Neural progenitor cell (in vitro differentiated cells): ENCODE data around the gene ZNG1A.

Source experiments
- EZH2phosphoT487 ChIP-seq: fragments of 200-600 bp; sonication (generic); IDR thresholded peaks from 2 replicates; pipeline ENCODE4 v1.6.1; 2017; ENCODE audit warnings: antibody characterized with exemption
- TF ChIP-seq, protein P1 (sequence below): fragments of 200-600 bp; sonication (generic); IDR thresholded peaks from 2 replicates; pipeline ENCODE4 v1.5.1; 2017; ENCODE audit warnings: antibody characterized with exemption, mild to moderate bottlenecking

DNA sequence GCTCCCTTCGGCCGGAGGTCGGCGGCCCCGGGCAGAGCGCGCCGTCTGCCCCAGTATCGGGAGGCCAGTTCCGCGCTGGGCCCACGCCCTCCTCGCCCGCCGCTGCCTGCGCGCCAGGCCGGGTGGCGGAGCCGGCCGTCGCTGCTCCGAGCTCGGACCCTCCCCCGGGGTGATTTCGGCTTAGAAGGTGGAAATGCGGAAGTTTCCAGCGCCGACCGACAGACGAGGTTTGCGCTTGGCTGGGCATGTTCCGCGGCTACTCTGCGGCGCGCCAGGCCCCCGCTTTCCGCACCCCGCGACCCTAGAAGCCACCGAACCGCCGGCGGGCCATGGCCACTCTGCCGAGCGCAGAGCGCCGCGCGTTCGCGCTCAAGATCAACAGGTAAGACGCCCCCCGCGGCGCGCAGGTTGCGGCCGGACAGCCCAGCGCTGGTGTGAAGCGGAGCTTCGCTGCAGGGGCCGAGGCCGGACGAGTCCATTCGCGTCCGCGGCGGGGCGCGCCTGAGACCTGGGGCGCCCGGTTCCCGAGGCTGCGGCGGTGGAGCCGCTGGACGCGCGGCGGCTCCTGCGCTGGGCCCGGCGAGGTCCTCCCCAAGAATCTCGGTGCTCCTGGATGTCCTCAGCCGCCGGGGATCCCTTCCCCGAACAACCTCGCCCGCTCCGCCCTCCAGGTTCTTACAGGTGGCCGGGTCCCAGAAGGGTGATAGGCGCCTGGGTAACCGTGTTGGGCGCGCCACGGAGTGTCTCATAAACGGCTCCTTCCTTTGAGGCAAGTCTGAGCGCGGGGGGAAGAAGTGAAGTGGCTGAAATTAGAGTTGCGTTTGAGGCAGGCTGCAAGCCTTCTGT is 36.0 kb upstream of the ZNG1A start, which contains the start of gene DOCK8:
- TF ChIP-seq, protein P1, sequence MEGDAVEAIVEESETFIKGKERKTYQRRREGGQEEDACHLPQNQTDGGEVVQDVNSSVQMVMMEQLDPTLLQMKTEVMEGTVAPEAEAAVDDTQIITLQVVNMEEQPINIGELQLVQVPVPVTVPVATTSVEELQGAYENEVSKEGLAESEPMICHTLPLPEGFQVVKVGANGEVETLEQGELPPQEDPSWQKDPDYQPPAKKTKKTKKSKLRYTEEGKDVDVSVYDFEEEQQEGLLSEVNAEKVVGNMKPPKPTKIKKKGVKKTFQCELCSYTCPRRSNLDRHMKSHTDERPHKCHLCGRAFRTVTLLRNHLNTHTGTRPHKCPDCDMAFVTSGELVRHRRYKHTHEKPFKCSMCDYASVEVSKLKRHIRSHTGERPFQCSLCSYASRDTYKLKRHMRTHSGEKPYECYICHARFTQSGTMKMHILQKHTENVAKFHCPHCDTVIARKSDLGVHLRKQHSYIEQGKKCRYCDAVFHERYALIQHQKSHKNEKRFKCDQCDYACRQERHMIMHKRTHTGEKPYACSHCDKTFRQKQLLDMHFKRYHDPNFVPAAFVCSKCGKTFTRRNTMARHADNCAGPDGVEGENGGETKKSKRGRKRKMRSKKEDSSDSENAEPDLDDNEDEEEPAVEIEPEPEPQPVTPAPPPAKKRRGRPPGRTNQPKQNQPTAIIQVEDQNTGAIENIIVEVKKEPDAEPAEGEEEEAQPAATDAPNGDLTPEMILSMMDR: peak; percentile 60
- peak; percentile 54 for TF ChIP-seq EZH2phosphoT487
